SK-N-SH treated with all-trans-retinoic acid at 6 μM for 48 hours (cell line): ENCODE measurements around the gene TGFBR3.

Source experiments
- ATAC-seq: fragments of 200-7000 bp; cut with Tn5 transposase; 3 replicates; pipeline ENCODE4 v1.9.1; 2020; ENCODE audit warnings: mild to moderate bottlenecking, moderate library complexity
- ARNTL ChIP-seq: fragments of 450-650 bp; formaldehyde crosslinking; IDR thresholded peaks from 2 replicates; pipeline ENCODE4 v1.5.0; 2020; ENCODE audit warnings: low read depth, mild to moderate bottlenecking, moderate library complexity, borderline replicate concordance
- BACH2 ChIP-seq: fragments of 250-450 bp; sonication (Bioruptor Pico); IDR thresholded peaks from 2 replicates; pipeline ENCODE4 v1.9.0; 2021; ENCODE audit warnings: mild to moderate bottlenecking, borderline replicate concordance
- CREB5 ChIP-seq: fragments of 250-450 bp; sonication (Bioruptor Pico); IDR thresholded peaks from 2 replicates; pipeline ENCODE4 v1.5.1; 2020; ENCODE audit warnings: low read depth, mild to moderate bottlenecking, moderate library complexity
- CSDC2 ChIP-seq: fragments of 250-450 bp; sonication (Bioruptor Pico); IDR thresholded peaks from 2 replicates; pipeline ENCODE4 v1.5.0; 2020; ENCODE audit warnings: mild to moderate bottlenecking, moderate library complexity
- CSRNP3 ChIP-seq: fragments of 250-450 bp; sonication (Bioruptor Pico); IDR thresholded peaks from 2 replicates; pipeline ENCODE4 v1.5.1; 2021; ENCODE audit warnings: mild to moderate bottlenecking, moderate library complexity
- ESRRG ChIP-seq: fragments of 250-450 bp; sonication (Bioruptor Pico); IDR thresholded peaks from 2 replicates; pipeline ENCODE4 v1.6.1; 2021; ENCODE audit warnings: mild to moderate bottlenecking
- GLIS3 ChIP-seq: fragments of 250-450 bp; sonication (Bioruptor Pico); IDR thresholded peaks from 2 replicates; pipeline ENCODE4 v1.5.0; 2020; ENCODE audit warnings: mild to moderate bottlenecking, moderate library complexity
- ISL1 ChIP-seq: fragments of 250-450 bp; sonication (Bioruptor Pico); IDR thresholded peaks from 2 replicates; pipeline ENCODE4 v2.1.2; 2022; ENCODE audit warnings: mild to moderate bottlenecking, moderate library complexity
- OSR1 ChIP-seq: fragments of 250-450 bp; sonication (Bioruptor Pico); IDR thresholded peaks from 2 replicates; pipeline ENCODE4 v1.8.0; 2022; ENCODE audit warnings: moderate library complexity, mild to moderate bottlenecking, inconsistent platforms
- PATZ1 ChIP-seq: fragments of 250-450 bp; sonication (Bioruptor Pico); IDR thresholded peaks from 2 replicates; pipeline ENCODE4 v1.8.0; 2020; ENCODE audit warnings: mild to moderate bottlenecking, moderate library complexity, borderline replicate concordance
- PPARA ChIP-seq: fragments of 250-450 bp; sonication (Bioruptor Pico); IDR thresholded peaks from 2 replicates; pipeline ENCODE4 v1.5.0; 2020; ENCODE audit warnings: mild to moderate bottlenecking, borderline replicate concordance
- RARB ChIP-seq: fragments of 250-450 bp; sonication (Bioruptor Pico); IDR thresholded peaks from 2 replicates; pipeline ENCODE4 v1.8.0; 2021; ENCODE audit warnings: mild to moderate bottlenecking, moderate library complexity
- TCF4 ChIP-seq: fragments of 250-450 bp; sonication (Bioruptor Pico); IDR thresholded peaks from 2 replicates; pipeline ENCODE4 v1.8.0; 2021; ENCODE audit warnings: mild to moderate bottlenecking, moderate library complexity, borderline replicate concordance
- TOX ChIP-seq: fragments of 250-450 bp; sonication (Bioruptor Pico); IDR thresholded peaks from 2 replicates; pipeline ENCODE4 v1.8.0; 2021; ENCODE audit warnings: mild to moderate bottlenecking, moderate library complexity, borderline replicate concordance
- ZC3H10 ChIP-seq: fragments of 250-450 bp; sonication (Bioruptor Pico); IDR thresholded peaks from 2 replicates; pipeline ENCODE4 v1.5.1; 2021; ENCODE audit warnings: mild to moderate bottlenecking, moderate library complexity
- ZFP3 ChIP-seq: fragments of 250-450 bp; sonication (Bioruptor Pico); IDR thresholded peaks from 2 replicates; pipeline ENCODE4 v1.5.0; 2020; ENCODE audit warnings: mild to moderate bottlenecking, moderate library complexity
- ZFP30 ChIP-seq: fragments of 450-650 bp; formaldehyde crosslinking; IDR thresholded peaks from 2 replicates; pipeline ENCODE4 v1.5.0; 2022; ENCODE audit warnings: mild to moderate bottlenecking, moderate library complexity
- ZNF565 ChIP-seq: fragments of 450-650 bp; formaldehyde crosslinking; conservative IDR thresholded peaks from 2 replicates; pipeline ENCODE4 v1.5.0; 2020; ENCODE audit warnings: low read depth, mild to moderate bottlenecking, moderate library complexity
- ZNF70 ChIP-seq: fragments of 450-650 bp; formaldehyde crosslinking; IDR thresholded peaks from 2 replicates; pipeline ENCODE4 v1.5.0; 2020; ENCODE audit warnings: mild to moderate bottlenecking, moderate library complexity
- ZNF8 ChIP-seq: fragments of 450-650 bp; formaldehyde crosslinking; IDR thresholded peaks from 2 replicates; pipeline ENCODE4 v1.5.0; 2020; ENCODE audit warnings: mild to moderate bottlenecking, moderate library complexity

TGFBR3 gene

GRCh38 chr1:91913018-91913417 is 27.1 kb upstream of the TGFBR3 start (continued):
- TF ChIP-seq CSRNP3: no peak
- no peak for TF ChIP-seq ISL1
- no peak for TF ChIP-seq ZNF70
- no peak for TF ChIP-seq ESRRG
- TF ChIP-seq PPARA (CRISPR knock-in tag): no peak
- no peak for TF ChIP-seq CSDC2 (CRISPR knock-in tag)
- TF ChIP-seq RARB (CRISPR knock-in tag): no peak
- no peak for TF ChIP-seq PATZ1 (CRISPR knock-in tag)
- TF ChIP-seq OSR1 (CRISPR knock-in tag): no peak
- no peak for TF ChIP-seq TCF4 (CRISPR knock-in tag)
- TF ChIP-seq ZC3H10 (CRISPR knock-in tag): no peak

GRCh38 chr1:91912266-91912665 is 26.3 kb upstream of the TGFBR3 start:
- no peak for ATAC-seq

GRCh38 chr1:91901231-91901630 is 15.3 kb upstream of the TGFBR3 start:
- ATAC-seq: no peak
- TF ChIP-seq CSDC2 (CRISPR knock-in tag) (no peak), BACH2 (CRISPR knock-in tag) (no peak), ZNF8 (CRISPR knock-in tag) (no peak)

More at GRCh38 chr1:91912266-91912665, 26.3 kb upstream of the TGFBR3 start:
- TF ChIP-seq ZFP3 (CRISPR knock-in tag): no peak
- TF ChIP-seq, all 23 proteins: peak for 0

- TF ChIP-seq ZNF565: no peak
- no peak for TF ChIP-seq ARNTL (CRISPR knock-in tag)
- no peak for TF ChIP-seq ZNF70
- no peak for TF ChIP-seq CSRNP3
- no peak for TF ChIP-seq ZC3H10 (CRISPR knock-in tag)
- TF ChIP-seq GLIS3 (CRISPR knock-in tag): no peak
- no peak for TF ChIP-seq ZFP30 (CRISPR knock-in tag)
- TF ChIP-seq CSDC2 (CRISPR knock-in tag): no peak
- TF ChIP-seq TCF4 (CRISPR knock-in tag): no peak
- no peak for TF ChIP-seq ZNF8 (CRISPR knock-in tag)
- ATAC-seq: no peak
Observed at GRCh38 chr1:91900562-91900961, 14.6 kb upstream of the TGFBR3 start.

- no peak for ATAC-seq
- TF ChIP-seq ZNF565: no peak
- TF ChIP-seq TOX (CRISPR knock-in tag): no peak
- no peak for TF ChIP-seq ISL1
Observed at GRCh38 chr1:91897016-91897415, 11.1 kb upstream of the TGFBR3 start.

GRCh38 chr1:91895832-91896556 is 10.0 kb upstream of the TGFBR3 start:
- ATAC-seq: no peak
- no peak for TF ChIP-seq TCF4 (CRISPR knock-in tag)
- TF ChIP-seq CREB5 (CRISPR knock-in tag): no peak
- no peak for TF ChIP-seq ARNTL (CRISPR knock-in tag)
